ENCODE data around the gene ACADM. TPM values are rescaled to one million over a fixed set of nuclear protein-coding genes. Genes with fewer than 3 reads are reported as not detected.

The ACADM gene
- total and polyA plus RNA-seq, 2 of the 13 experiments (the other 11 are each of a cell fraction or from before 2014, with no cell fraction given): 43.7 to 92.2 TPM

GRCh38 chr1:75677964-75678363 lies 46.5 kb upstream of the ACADM start (continued):
- TF ChIP-seq TAF1 (CRISPR knock-in tag; IDR thresholded peaks at IDR 0.05): peak; percentile 36; the same call in 1 of the 2 replicates
- TF ChIP-seq POLR2G (IDR thresholded peaks at IDR 0.05; ENCODE audit: low read depth, low read length): 0 out of 2 replicates have a peak, but pooled peaks have one; percentile 43

GRCh38 chr1:75690547-75690946 lies 34.0 kb upstream of the ACADM start:
- in situ Hi-C loops (cut with HindIII; ENCODE audit: extremely low pct_ligation_motif_present, low pct_unique_long_range_greater_than_20kb): no loop called here
- H3K79me2 ChIP-seq (ENCODE audit: insufficient read depth, low read length): no peaks in the 10 kb centered on the region
- no peak overlapping the region for H3K4me2 ChIP-seq (ENCODE audit: low read depth, low read length)
- DNase-seq (ENCODE audit: low spot score) (no peak), ATAC-seq (no peak), FAIRE-seq (no peak)
- TF ChIP-seq TRAFD1 (CRISPR knock-in tag; IDR thresholded peaks at IDR 0.05; ENCODE audit: borderline replicate concordance): no peak
- TF ChIP-seq ZNF142 (CRISPR knock-in tag; IDR thresholded peaks at IDR 0.05): no peak
- no peak for TF ChIP-seq ZNF225 (CRISPR knock-in tag; IDR thresholded peaks at IDR 0.05)
- no peak for TF ChIP-seq SNAI1 (CRISPR knock-in tag; IDR thresholded peaks at IDR 0.05; ENCODE audit: borderline replicate concordance)
- no peak for TF ChIP-seq ZNF891 (CRISPR knock-in tag; IDR thresholded peaks at IDR 0.05)
- no peak for TF ChIP-seq PATZ1 (CRISPR knock-in tag; IDR thresholded peaks at IDR 0.05)
- no peak for TF ChIP-seq POGZ (CRISPR knock-in tag; IDR thresholded peaks at IDR 0.05)
- no peak for TF ChIP-seq CHCHD3 (CRISPR knock-in tag; IDR thresholded peaks at IDR 0.05)
- no peak for TF ChIP-seq RFX3 (CRISPR knock-in tag; IDR thresholded peaks at IDR 0.05)
- intact Hi-C loops (cut with micrococcal nuclease; ENCODE audit: unreplicated experiment): no loop called here
- H3K4me1 ChIP-seq (ENCODE audit: insufficient read depth, low read length): no peaks in the 10 kb centered on the region; the same call in 1 of the 2 replicates
- POLR2A ChIA-PET: no interaction called here
- peaks cover 0 to 6% of the 10 kb centered on the region in 2 experiments; a peak in 1 of 5 replicates for H3K27me3 ChIP-seq (ENCODE audit: control insufficient read depth in 1 of 2, insufficient read depth in 2 of 2, low read length in 2 of 2)
- no peak overlapping the region for H2AFZ ChIP-seq (ENCODE audit: low read length)
- H3K36me3 ChIP-seq (replicated peaks in 1 of 2; ENCODE audit: control insufficient read depth in 1 of 2, insufficient read depth in 2 of 2, low read length in 2 of 2): no peaks in the 10 kb centered on the region
- H3K9me3 ChIP-seq (ENCODE audit: low read length): no peaks in the 10 kb centered on the region
- H3K27ac ChIP-seq (ENCODE audit: extremely low read length, insufficient read depth, low read length): no peak overlapping the region
- CTCF ChIA-PET (ENCODE audit: low intra/inter-chr PET ratio, low total read pairs): no interaction called here
- BruUV-seq (replicated peaks): no TSS peak
- no peaks in the 10 kb centered on the region for H4K20me1 ChIP-seq (ENCODE audit: insufficient read depth, low read length)
- H3K9ac ChIP-seq (ENCODE audit: insufficient read depth, low read depth, low read length): no peak overlapping the region
- H3K4me3 ChIP-seq (replicated peaks in 1 of 3; ENCODE audit: insufficient read depth in 1 of 3, low read depth in 2 of 3, low read length in 3 of 3): no peak overlapping the region
